Tibial nerve (tissue), 3 donors: ENCODE results near the gene TNKS1BP1.

Source experiments
- EP300 ChIP-seq, 2 donors: sonication (generic); formaldehyde crosslinking; IDR thresholded peaks; one replicate each; pipeline ENCODE4 v1.6.1; 2017; ENCODE audit warnings: antibody characterized with exemption in 2 of 2, mild to moderate bottlenecking in 1 of 2
- POLR2A ChIP-seq, 2 donors: fragments of 450-650 bp; IDR thresholded peaks; one replicate each; pipeline ENCODE4 v1.6.1; 2017; ENCODE audit warnings: antibody characterized with exemption in 2 of 2, mild to moderate bottlenecking in 2 of 2, moderate library complexity in 2 of 2

- TF ChIP-seq POLR2A (IDR thresholded peaks at IDR 0.05), result no peak
- no peak for TF ChIP-seq EP300 (IDR thresholded peaks at IDR 0.05)
Observed at GRCh38 chr11:57359396-57359795, 34.6 kb upstream of the TNKS1BP1 start.
